IMR-90 (cell line): ENCODE measurements around the gene ZGRF1. TPM values are rescaled to one million over a fixed set of nuclear protein-coding genes. Genes with fewer than 3 reads are reported as not detected.

Experiments
- ATAC-seq: fragments of 200-7000 bp; cut with Tn5 transposase; 2 replicates; pipeline ENCODE4 v1.9.1; 2020; ENCODE audit warnings: low read depth, mild to moderate bottlenecking, moderate library complexity
- BruUV-seq: library from RNA; stranded (reverse); fragments of 400-500 nt; replicated peaks from 2 replicates; lab custom pipeline; 2021; lab: Mats Ljungman, UMichigan
- CTCF ChIA-PET: fragments of 300-600 bp; formaldehyde crosslinking; extraction: SDS; loops from one replicate; lab custom pipeline; 2021; ENCODE audit warnings: antibody characterized with exemption; lab: Yijun Ruan, JAX
- POLR2A ChIA-PET: fragments of 300-600 bp; sonication (Branson Sonifier 250); formaldehyde crosslinking; loops from one replicate; lab custom pipeline; 2022; ENCODE audit warnings: antibody characterized with exemption; ENCODE audit not compliant: unreplicated experiment; lab: Charles Lee
- DNase-seq: peaks from one replicate; pipeline ENCODE4 v3.0.0; 2013
- H2AFZ ChIP-seq: replicated peaks from 2 replicates; pipeline ENCODE3; 2013; ENCODE audit warnings: low read length, mild to moderate bottlenecking; ENCODE audit not compliant: poor library complexity
- H2AK5ac ChIP-seq: 2 replicates; pipeline ENCODE4 v1.6.1; 2013; ENCODE audit warnings: low read depth, low read length, inconsistent platforms
- H2AK9ac ChIP-seq: replicated peaks from 2 replicates; pipeline ENCODE3; 2013; ENCODE audit warnings: mild to moderate bottlenecking, low read depth, low read length, moderate library complexity; ENCODE audit not compliant: poor library complexity
- H2BK120ac ChIP-seq: 2 replicates; pipeline ENCODE4 v1.6.1; 2013; ENCODE audit warnings: low read depth, low read length, inconsistent platforms
- H2BK15ac ChIP-seq: 3 replicates; pipeline ENCODE4 v1.6.1; 2013; ENCODE audit warnings: low read depth, low read length, inconsistent platforms
- H2BK20ac ChIP-seq: 2 replicates; pipeline ENCODE4 v1.6.1; 2013; ENCODE audit warnings: low read depth, mild to moderate bottlenecking, inconsistent platforms, low read length, moderate library complexity
- H2BK5ac ChIP-seq: 2 replicates; pipeline ENCODE4 v1.6.1; 2013; ENCODE audit warnings: mild to moderate bottlenecking, low read depth, low read length, inconsistent platforms; ENCODE audit not compliant: poor library complexity, severe bottlenecking
- H3K14ac ChIP-seq: replicated peaks from 2 replicates; pipeline ENCODE4 v1.6.1; 2013; ENCODE audit warnings: low read depth, low read length, inconsistent platforms
- H3K18ac ChIP-seq: 2 replicates; pipeline ENCODE4 v1.6.1; 2013; ENCODE audit warnings: low read depth, low read length, control low read depth
- H3K23ac ChIP-seq: 2 replicates; pipeline ENCODE4 v1.6.1; 2013; ENCODE audit warnings: low read depth, low read length, inconsistent platforms
- H3K27ac ChIP-seq: 2 replicates; pipeline ENCODE4 v1.5.1; 2013; ENCODE audit warnings: mild to moderate bottlenecking, control low read depth, low read length; ENCODE audit not compliant: insufficient read depth
- H3K27me3 ChIP-seq: 2 replicates; pipeline ENCODE4 v1.6.1; 2013; ENCODE audit warnings: low read length; ENCODE audit not compliant: control insufficient read depth, insufficient read depth
- H3K36me3 ChIP-seq: 2 replicates; pipeline ENCODE4 v1.6.1; 2013; ENCODE audit warnings: low read length, mixed read lengths; ENCODE audit not compliant: control insufficient read depth, insufficient read depth
- H3K4ac ChIP-seq: 2 replicates; pipeline ENCODE4 v1.6.1; 2013; ENCODE audit warnings: low read depth, low read length, inconsistent platforms
- H3K4me1 ChIP-seq: 2 replicates; pipeline ENCODE4 v1.6.1; 2013; ENCODE audit warnings: low read length, mixed read lengths; ENCODE audit not compliant: control insufficient read depth, insufficient read depth
- H3K4me2 ChIP-seq: 2 replicates; pipeline ENCODE4 v1.6.1; 2013; ENCODE audit warnings: low read depth, mild to moderate bottlenecking, control low read depth, low read length, moderate library complexity
- H3K4me3 ChIP-seq: 2 replicates; pipeline ENCODE4 v1.5.1; 2013; ENCODE audit warnings: low read depth, mild to moderate bottlenecking, control low read depth, low read length, moderate library complexity; ENCODE audit not compliant: insufficient read depth
- H3K56ac ChIP-seq: 2 replicates; pipeline ENCODE4 v1.6.1; 2013; ENCODE audit warnings: low read length, inconsistent platforms; ENCODE audit not compliant: insufficient read depth; ENCODE audit errors: extremely low read depth
- H3K79me1 ChIP-seq, 2 experiments: 2 replicates each; pipeline ENCODE4 v1.6.1; 2013; ENCODE audit warnings: low read length in 2 of 2, inconsistent platforms in 1 of 2, low read depth in 1 of 2
- H3K9ac ChIP-seq: 2 replicates; pipeline ENCODE4 v1.6.1; 2013; ENCODE audit warnings: low read depth, low read length, control low read depth
- H3K9me1 ChIP-seq: 2 replicates; pipeline ENCODE4 v1.6.1; 2013; ENCODE audit warnings: low read length, inconsistent platforms; ENCODE audit not compliant: insufficient read depth
- H3K9me3 ChIP-seq: 2 replicates; pipeline ENCODE4 v1.6.1; 2013; ENCODE audit warnings: low read length; ENCODE audit not compliant: control insufficient read depth, insufficient read depth
- H4K20me1 ChIP-seq: 2 replicates; pipeline ENCODE4 v1.6.1; 2013; ENCODE audit warnings: low read length, inconsistent platforms; ENCODE audit not compliant: insufficient read depth
- H4K5ac ChIP-seq: 2 replicates; pipeline ENCODE4 v1.6.1; 2013; ENCODE audit warnings: mild to moderate bottlenecking, low read depth, low read length, control low read depth
- H4K8ac ChIP-seq, 2 experiments: 2 replicates each; pipeline ENCODE4 v1.6.1; 2013; ENCODE audit warnings: low read depth in 2 of 2, low read length in 2 of 2, control low read depth in 1 of 2, inconsistent platforms in 1 of 2
- H4K91ac ChIP-seq: 2 replicates; pipeline ENCODE4 v1.6.1; 2013; ENCODE audit warnings: low read depth, low read length, inconsistent platforms; ENCODE audit not compliant: insufficient read depth
- BHLHE40 ChIP-seq: fragments of 150-350 bp; IDR thresholded peaks from 2 replicates; pipeline ENCODE4 v1.6.1; 2016; ENCODE audit warnings: mild to moderate bottlenecking, low read depth, low read length
- CEBPB ChIP-seq: IDR thresholded peaks from 2 replicates; pipeline ENCODE4 v1.6.1; 2012; ENCODE audit warnings: low read depth, low read length, improper control_type of control experiment
- CHD1 ChIP-seq: IDR thresholded peaks from 2 replicates; pipeline ENCODE4 v1.6.1; 2012; ENCODE audit warnings: low read depth, low read length, improper control_type of control experiment
- CTCF ChIP-seq: conservative IDR thresholded peaks from 2 replicates; pipeline ENCODE4 v1.5.1; 2012; ENCODE audit warnings: mild to moderate bottlenecking, low read depth, low read length, improper control_type of control experiment
- ELK1 ChIP-seq: fragments of 150-350 bp; IDR thresholded peaks from 2 replicates; pipeline ENCODE4 v1.6.1; 2016; ENCODE audit warnings: low read depth, mild to moderate bottlenecking, low read length, moderate library complexity, borderline replicate concordance
- FOS ChIP-seq: fragments of 150-350 bp; IDR thresholded peaks from 2 replicates; pipeline ENCODE4 v1.6.1; 2016; ENCODE audit warnings: low read depth, low read length
- MAFK ChIP-seq: IDR thresholded peaks from 2 replicates; pipeline ENCODE4 v1.6.1; 2012; ENCODE audit warnings: low read depth, low read length, improper control_type of control experiment
- MAZ ChIP-seq: IDR thresholded peaks from 2 replicates; pipeline ENCODE4 v1.6.1; 2012; ENCODE audit warnings: low read depth, mild to moderate bottlenecking, low read length, improper control_type of control experiment, moderate library complexity, borderline replicate concordance
- MXI1 ChIP-seq: IDR thresholded peaks from 2 replicates; pipeline ENCODE4 v1.6.1; 2012; ENCODE audit warnings: low read depth, mild to moderate bottlenecking, low read length, moderate library complexity, borderline replicate concordance
- NFE2L2 ChIP-seq: fragments of 150-350 bp; IDR thresholded peaks from 2 replicates; pipeline ENCODE4 v1.6.1; 2016; ENCODE audit warnings: low read depth, mild to moderate bottlenecking, low read length
- POLR2A ChIP-seq: IDR thresholded peaks from 2 replicates; pipeline ENCODE4 v1.6.1; 2012; ENCODE audit warnings: mild to moderate bottlenecking, low read depth, low read length
- RAD21 ChIP-seq: IDR thresholded peaks from 2 replicates; pipeline ENCODE4 v1.6.1; 2012; ENCODE audit warnings: low read length, improper control_type of control experiment
- RCOR1 ChIP-seq: IDR thresholded peaks from 2 replicates; pipeline ENCODE4 v1.6.1; 2012; ENCODE audit warnings: mild to moderate bottlenecking, low read length, improper control_type of control experiment; ENCODE audit not compliant: insufficient replicate concordance
- RFX5 ChIP-seq: IDR thresholded peaks from 2 replicates; pipeline ENCODE4 v1.8.0; 2012; ENCODE audit warnings: low read depth, mild to moderate bottlenecking, low read length, moderate library complexity
- SMC3 ChIP-seq: fragments of 150-350 bp; IDR thresholded peaks from 2 replicates; pipeline ENCODE4 v1.6.1; 2016; ENCODE audit warnings: low read depth, mild to moderate bottlenecking, antibody characterized with exemption, low read length, moderate library complexity
- USF2 ChIP-seq: fragments of 150-350 bp; IDR thresholded peaks from 2 replicates; pipeline ENCODE4 v1.6.1; 2017; ENCODE audit warnings: mild to moderate bottlenecking, antibody characterized with exemption, low read length, low read depth
- WGBS, 2 experiments: methylation state at CpG; one replicate each; pipeline versions ENCODE4 v1.1.5 to v1.1.7; 2013; ENCODE audit warnings: missing lambda C conversion rate in 2 of 2; ENCODE audit not compliant: insufficient read length in 1 of 2; ENCODE audit errors: extremely low coverage in 2 of 2; 5-methylcytosine and 5-hydroxymethylcytosine counted together
- dilution Hi-C: fragments of 300-500 bp; cut with HindIII; formaldehyde crosslinking; loops from one replicate; pipeline ENCODE4 v1.14.3; 2018; ENCODE audit warnings: low sequenced_read_pairs; ENCODE audit not compliant: unreplicated experiment
- in situ Hi-C: fragments of 300-500 bp; cut with MboI; formaldehyde crosslinking; loops from 3 replicates; pipeline ENCODE4 v1.14.3; 2019; ENCODE audit warnings: low sequenced_read_pairs, inconsistent platforms, mixed read lengths
- intact Hi-C: fragments of 100-400 bp; cut with micrococcal nuclease; formaldehyde crosslinking; loops from 2 replicates; pipeline ENCODE4 v1.10.0; 2022
- polyA plus RNA-seq, 3 experiments: library from polyadenylated mRNA; depleted of rRNA; stranded (reverse); fragments of >200 nt; gene quantifications; 2 replicates each; pipeline ENCODE4 v1.2.3, GENCODE V29; 2012; ENCODE audit warnings: low replicate concordance in 1 of 3
- total RNA-seq: library from RNA; depleted of rRNA; stranded (reverse); fragments of >200 nt; gene quantifications from 2 replicates; pipeline ENCODE4 v1.2.3, GENCODE V29; 2012

Gene ZGRF1
- total and polyA plus RNA-seq, 2 of the 4 experiments (the other 2 are of a cell fraction): 2.8 to 5.6 TPM

GRCh38 chr4:112502871-112503270 is 133.8 kb downstream of the ZGRF1 start:
- no CpG with 5 or more reads among the region's 5 CpGs for WGBS, 2 experiments
- H2BK15ac ChIP-seq: no peak overlapping the region
- H3K9ac ChIP-seq: no peak overlapping the region
- no peak overlapping the region for H3K23ac ChIP-seq
- H4K20me1 ChIP-seq: no peaks in the 10 kb centered on the region
- H4K8ac ChIP-seq: no peak overlapping the region
- POLR2A ChIA-PET: interaction anchor here (0.6 kb wide), 1 partner anchor 19 kb away, joined by 18 read pairs; no protein-coding TSS in a partner anchor
- H4K91ac ChIP-seq: no peak overlapping the region
- no peaks in the 10 kb centered on the region for H3K36me3 ChIP-seq
- no peaks in the 10 kb centered on the region for H3K9me3 ChIP-seq
- no TSS peak for BruUV-seq
- in situ Hi-C loops: no loop called here
- CTCF ChIA-PET: no interaction called here
- no peak overlapping the region for H3K4me3 ChIP-seq
- no peak overlapping the region for H2AK5ac ChIP-seq
- H4K5ac ChIP-seq: no peak overlapping the region
- H3K18ac ChIP-seq: no peak overlapping the region
- H3K27me3 ChIP-seq: peaks cover 22% of the 10 kb centered on the region
- no peak overlapping the region for H2BK120ac ChIP-seq
- no peak overlapping the region for H3K4ac ChIP-seq
- no peak overlapping the region for H3K4me2 ChIP-seq
- H2AFZ ChIP-seq: no peak overlapping the region
- no peak overlapping the region for H2AK9ac ChIP-seq
- no peaks in the 10 kb centered on the region for H3K9me1 ChIP-seq
- DNase-seq (no peak), ATAC-seq (no peak)
- dilution Hi-C loops: no loop called here
- H2BK5ac ChIP-seq: no peak overlapping the region
- no peaks in the 10 kb centered on the region for H3K79me1 ChIP-seq
- no peak overlapping the region for H3K56ac ChIP-seq
- intact Hi-C loops: no loop called here
- H3K27ac ChIP-seq: no peak overlapping the region
- H3K14ac ChIP-seq: no peak overlapping the region
- H2BK20ac ChIP-seq: no peak overlapping the region
- TF ChIP-seq RFX5 (no peak), RAD21 (no peak), FOS (no peak), CEBPB (no peak), CTCF (no peak), MAZ (no peak), MXI1 (no peak), RCOR1 (no peak), POLR2A (no peak), USF2 (no peak), BHLHE40 (no peak), ELK1 (no peak), NFE2L2 (no peak), MAFK (no peak), CHD1 (no peak), SMC3 (no peak)
- no peaks in the 10 kb centered on the region for H3K4me1 ChIP-seq
